ENCODE measurements around the gene GFRA1. TPM values are rescaled to one million over a fixed set of nuclear protein-coding genes. Genes with fewer than 3 reads are reported as not detected.

GFRA1 gene
- total RNA-seq, 1 donor from 2014 or later, result 44.1 TPM

DNA sequence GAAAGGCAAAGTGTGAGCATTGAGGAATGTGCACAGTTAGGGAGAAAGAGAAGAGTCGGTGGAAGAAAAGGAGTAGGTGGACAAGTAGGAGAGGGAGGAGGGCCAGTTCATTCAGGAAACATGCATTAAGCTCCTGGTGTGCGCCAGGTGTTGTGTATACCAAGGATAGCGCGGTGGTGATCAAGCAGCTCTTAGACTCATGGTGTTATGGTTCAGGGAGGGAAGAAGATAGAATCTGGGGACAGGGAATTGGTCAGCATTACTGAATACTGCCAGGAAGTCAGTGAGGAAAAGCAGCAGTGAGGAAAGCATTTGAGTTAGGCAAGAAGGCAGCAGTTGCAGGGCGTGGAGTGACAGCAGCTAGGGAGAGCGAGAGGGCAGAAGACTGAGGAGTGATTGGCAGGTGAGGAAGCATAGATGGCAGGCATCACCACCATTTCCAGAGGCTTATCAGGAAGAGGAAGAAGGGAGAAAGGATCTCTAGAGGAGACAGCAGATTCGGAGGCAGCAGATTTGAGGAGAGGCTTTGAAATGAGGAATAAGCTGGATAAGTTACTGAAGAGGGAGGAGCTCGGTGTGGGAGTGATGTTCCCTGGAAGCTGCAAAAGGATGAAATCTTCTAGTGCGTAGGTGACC lies 265.6 kb downstream of the GFRA1 start:
- no peaks in the 10 kb centered on the region for H3K4me1 Mint-ChIP-seq (ENCODE audit: unreplicated experiment)
- DNase-seq (ENCODE audit: extremely low spot score, unreplicated experiment), result no peak
- TF ChIP-seq, protein P1, sequence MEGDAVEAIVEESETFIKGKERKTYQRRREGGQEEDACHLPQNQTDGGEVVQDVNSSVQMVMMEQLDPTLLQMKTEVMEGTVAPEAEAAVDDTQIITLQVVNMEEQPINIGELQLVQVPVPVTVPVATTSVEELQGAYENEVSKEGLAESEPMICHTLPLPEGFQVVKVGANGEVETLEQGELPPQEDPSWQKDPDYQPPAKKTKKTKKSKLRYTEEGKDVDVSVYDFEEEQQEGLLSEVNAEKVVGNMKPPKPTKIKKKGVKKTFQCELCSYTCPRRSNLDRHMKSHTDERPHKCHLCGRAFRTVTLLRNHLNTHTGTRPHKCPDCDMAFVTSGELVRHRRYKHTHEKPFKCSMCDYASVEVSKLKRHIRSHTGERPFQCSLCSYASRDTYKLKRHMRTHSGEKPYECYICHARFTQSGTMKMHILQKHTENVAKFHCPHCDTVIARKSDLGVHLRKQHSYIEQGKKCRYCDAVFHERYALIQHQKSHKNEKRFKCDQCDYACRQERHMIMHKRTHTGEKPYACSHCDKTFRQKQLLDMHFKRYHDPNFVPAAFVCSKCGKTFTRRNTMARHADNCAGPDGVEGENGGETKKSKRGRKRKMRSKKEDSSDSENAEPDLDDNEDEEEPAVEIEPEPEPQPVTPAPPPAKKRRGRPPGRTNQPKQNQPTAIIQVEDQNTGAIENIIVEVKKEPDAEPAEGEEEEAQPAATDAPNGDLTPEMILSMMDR (IDR thresholded peaks at IDR 0.05), result no peak
- no peak overlapping the region for H3K27ac Mint-ChIP-seq (ENCODE audit: unreplicated experiment)
- no peaks in the 10 kb centered on the region for H3K27me3 Mint-ChIP-seq (ENCODE audit: unreplicated experiment)
- no peak overlapping the region for H3K4me3 Mint-ChIP-seq (ENCODE audit: unreplicated experiment)
- H3K36me3 Mint-ChIP-seq (ENCODE audit: unreplicated experiment), result peaks cover 4% of the 10 kb centered on the region
- peaks cover 15% of the 10 kb centered on the region for H3K9me3 Mint-ChIP-seq (ENCODE audit: unreplicated experiment)

Other genes with a start within 250 kb of the GFRA1 start
- gene CCDC172, start 51.2 kb upstream of the GFRA1 start, total RNA-seq, result not detected in 2 replicates
- not detected in 2 replicates for gene PNLIPRP3, start 154.6 kb upstream of the GFRA1 start, total RNA-seq

Data from osteocyte (in vitro differentiated cells).